Endothelial cell of umbilical vein (primary cell): ENCODE measurements around the gene LPAR1.

ENCODE experiments used
- EZH2 ChIP-seq: IDR thresholded peaks from 2 replicates; pipeline ENCODE4 v1.6.1; 2012; ENCODE audit warnings: borderline replicate concordance, low read depth, mild to moderate bottlenecking, moderate library complexity, low read length, inconsistent platforms; ENCODE audit not compliant: severe bottlenecking
- GATA2 ChIP-seq: IDR thresholded peaks from 2 replicates; pipeline ENCODE4 v1.7.0; 2011; ENCODE audit warnings: low read depth, mild to moderate bottlenecking, moderate library complexity, mixed read lengths, low read length; ENCODE audit not compliant: insufficient read length, insufficient read depth
- JUN ChIP-seq: IDR thresholded peaks from 2 replicates; pipeline ENCODE4 v1.6.1; 2011; ENCODE audit warnings: borderline replicate concordance, low read depth; ENCODE audit not compliant: insufficient read length, insufficient read depth
- POLR2AphosphoS5 ChIP-seq: IDR thresholded peaks from 2 replicates; pipeline ENCODE4 v1.6.1; 2012; ENCODE audit warnings: low read depth, mild to moderate bottlenecking, control low read depth, low read length, moderate library complexity; ENCODE audit not compliant: insufficient read depth
- TF ChIP-seq, protein P1 (sequence below), 2 donors: IDR thresholded peaks; 1 replicate in 1 of 2; 2 replicates in 1 of 2; pipeline ENCODE4 v1.5.1; 2011; ENCODE audit warnings: low read length in 2 of 2, mild to moderate bottlenecking in 2 of 2, moderate library complexity in 2 of 2, control low read depth in 1 of 2, inconsistent platforms in 1 of 2, low read depth in 1 of 2; ENCODE audit not compliant: insufficient read depth in 1 of 2; ENCODE audit errors: extremely low read depth in 1 of 2

DNA sequence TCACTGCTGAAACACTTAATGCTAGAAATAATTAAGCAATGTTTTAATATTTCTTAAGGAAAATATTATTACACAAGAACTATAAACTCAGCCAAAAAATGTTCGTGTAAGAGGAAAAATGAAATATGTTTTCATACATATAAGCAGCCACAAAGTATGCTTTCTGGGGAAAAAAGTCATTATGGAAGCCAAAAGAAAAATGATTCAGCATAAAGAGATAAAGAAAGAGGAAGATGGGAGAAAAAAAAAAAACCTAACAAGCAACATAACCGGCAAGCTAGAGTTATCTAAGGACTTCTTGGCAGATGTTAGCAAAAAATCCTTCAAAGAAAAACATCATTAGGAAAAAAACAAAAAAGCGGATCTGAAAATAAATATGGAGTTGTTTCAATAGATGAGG is 190.6 kb downstream of the LPAR1 start:
- TF ChIP-seq, protein P1, sequence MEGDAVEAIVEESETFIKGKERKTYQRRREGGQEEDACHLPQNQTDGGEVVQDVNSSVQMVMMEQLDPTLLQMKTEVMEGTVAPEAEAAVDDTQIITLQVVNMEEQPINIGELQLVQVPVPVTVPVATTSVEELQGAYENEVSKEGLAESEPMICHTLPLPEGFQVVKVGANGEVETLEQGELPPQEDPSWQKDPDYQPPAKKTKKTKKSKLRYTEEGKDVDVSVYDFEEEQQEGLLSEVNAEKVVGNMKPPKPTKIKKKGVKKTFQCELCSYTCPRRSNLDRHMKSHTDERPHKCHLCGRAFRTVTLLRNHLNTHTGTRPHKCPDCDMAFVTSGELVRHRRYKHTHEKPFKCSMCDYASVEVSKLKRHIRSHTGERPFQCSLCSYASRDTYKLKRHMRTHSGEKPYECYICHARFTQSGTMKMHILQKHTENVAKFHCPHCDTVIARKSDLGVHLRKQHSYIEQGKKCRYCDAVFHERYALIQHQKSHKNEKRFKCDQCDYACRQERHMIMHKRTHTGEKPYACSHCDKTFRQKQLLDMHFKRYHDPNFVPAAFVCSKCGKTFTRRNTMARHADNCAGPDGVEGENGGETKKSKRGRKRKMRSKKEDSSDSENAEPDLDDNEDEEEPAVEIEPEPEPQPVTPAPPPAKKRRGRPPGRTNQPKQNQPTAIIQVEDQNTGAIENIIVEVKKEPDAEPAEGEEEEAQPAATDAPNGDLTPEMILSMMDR (IDR thresholded peaks at IDR 0.05; ENCODE audit: extremely low read depth in 1 of 2, insufficient read depth in 1 of 2, low read depth in 1 of 2, low read length in 2 of 2), result no peak
- TF ChIP-seq JUN (no peak), EZH2 (no peak), POLR2AphosphoS5 (no peak), GATA2 (no peak)
